GM21723 (cell line): ENCODE data around the gene CSPG4.
"Not testable (repeated sequence)": the region's sequence is repeated elsewhere in the genome, so short reads cannot be mapped to it uniquely, and the experiment has no call there.

Source experiments
- ATAC-seq: cut with Tn5 transposase; IDR thresholded peaks from one replicate; pipeline ENCODE4 v1.9.1; 2021; ENCODE audit warnings: mild to moderate bottlenecking, moderate library complexity; ENCODE audit not compliant: unreplicated experiment

The CSPG4 gene

DNA sequence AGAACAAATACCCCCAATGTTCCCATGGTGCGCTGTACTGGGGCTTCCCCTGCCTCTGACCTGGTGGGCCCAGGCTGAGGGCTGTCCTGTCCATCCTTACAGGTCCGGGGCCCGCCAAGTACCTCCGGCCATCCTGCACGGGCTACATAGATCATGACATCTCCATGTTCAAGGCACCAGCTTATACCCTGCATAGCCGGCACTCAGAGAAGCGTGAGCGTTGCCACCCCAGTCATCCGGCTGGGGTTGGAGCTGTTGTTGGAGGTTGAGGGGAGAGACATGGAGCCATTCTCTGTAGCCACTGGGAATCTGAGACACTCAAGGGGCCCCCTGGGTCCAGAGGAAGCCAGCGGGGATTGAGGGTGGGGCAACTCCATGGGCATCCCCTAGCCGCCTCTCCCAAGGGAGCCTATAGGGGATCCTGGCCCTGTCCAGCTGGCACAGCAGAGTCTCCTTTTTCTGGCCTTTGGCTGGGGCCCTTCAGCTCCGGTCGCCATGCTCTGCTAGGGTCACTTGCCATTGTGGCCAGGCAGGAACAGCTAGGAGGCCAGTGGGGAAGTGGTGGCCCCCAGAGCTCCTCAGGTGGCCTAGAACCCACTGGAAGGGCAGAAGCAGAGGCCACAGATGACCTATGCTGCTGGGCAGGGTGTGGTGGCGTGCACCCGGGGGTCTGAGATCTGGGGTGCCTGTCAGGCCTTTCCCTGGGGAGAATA, 12.5 kb upstream of the CSPG4 start:
- no peak for ATAC-seq

DNA sequence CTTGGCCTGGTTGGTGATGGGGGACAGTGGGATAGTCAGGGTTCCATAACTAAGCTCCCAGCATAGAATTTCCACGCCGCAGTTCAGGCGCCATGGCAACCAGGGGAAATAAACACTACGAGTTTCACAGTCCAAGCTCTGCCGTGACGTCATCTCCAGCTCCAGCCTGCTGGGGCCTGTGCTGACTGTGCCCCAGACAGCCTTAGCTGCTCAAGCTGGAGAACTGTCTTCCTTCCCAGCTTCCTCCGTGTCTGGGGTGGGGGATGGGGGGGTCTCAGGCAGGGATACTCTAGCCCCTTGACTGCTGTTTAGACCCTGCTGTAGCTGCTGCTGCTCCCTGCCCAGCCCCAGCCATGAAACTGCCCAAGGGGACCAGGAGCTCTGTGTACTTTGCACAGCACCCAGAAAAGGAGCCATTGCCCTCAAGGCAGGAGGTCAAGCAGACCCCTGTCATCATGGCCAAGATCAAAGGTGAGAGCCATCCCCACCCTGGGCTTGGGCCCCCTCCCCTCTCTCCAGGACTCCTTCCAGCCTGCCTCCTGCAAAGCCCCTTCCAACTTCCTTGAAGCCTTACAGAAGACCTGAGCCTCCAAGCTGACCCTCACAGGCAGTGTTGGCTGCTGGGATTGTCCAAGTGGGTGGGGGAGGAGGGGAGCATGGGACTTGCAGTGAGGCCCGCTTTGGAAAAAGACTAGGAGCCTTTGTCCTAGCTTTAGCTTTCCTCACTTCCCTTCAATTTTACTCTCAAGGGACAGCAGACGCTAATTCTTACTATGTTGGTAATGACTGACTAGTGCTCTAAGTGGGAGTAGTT, 11.4 kb upstream of the CSPG4 start:
- ATAC-seq, result no peak

DNA sequence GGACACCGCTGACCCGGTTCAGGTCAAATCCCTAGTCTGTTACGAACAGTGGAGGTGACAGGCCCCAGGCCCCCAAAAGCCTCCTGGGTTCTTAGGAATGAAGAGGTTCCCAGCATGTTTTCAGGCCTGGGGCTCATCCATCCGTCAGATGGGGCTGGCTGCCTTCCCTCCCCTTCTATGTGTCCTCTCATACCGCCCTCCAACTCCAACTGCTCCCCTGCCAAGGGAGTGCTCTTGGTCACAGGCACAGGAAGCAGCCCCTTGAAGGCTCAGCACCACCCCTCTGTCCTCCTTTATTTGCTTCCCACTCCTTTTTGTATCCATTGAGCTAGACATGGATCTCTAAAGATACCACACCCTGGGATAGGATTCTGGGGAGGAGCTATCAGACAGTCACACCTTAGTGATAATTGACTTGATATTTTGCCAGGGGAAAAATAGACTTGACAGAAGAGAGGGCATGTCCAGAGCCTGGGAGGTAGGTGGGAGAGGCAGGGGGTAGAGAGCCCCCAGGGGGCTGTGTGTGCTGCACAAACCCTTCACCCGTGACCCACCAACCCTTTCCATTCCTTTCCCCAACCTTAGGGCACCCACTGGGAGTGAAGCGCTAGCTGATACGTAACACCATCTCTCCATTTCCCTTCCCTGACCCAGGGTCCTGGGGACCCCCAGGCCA, 10.7 kb upstream of the CSPG4 start:
- ATAC-seq, result no peak

- no peak for ATAC-seq
These were observed 9.5 kb upstream of the CSPG4 start for GRCh38 chr15:75721923-75722870.

DNA sequence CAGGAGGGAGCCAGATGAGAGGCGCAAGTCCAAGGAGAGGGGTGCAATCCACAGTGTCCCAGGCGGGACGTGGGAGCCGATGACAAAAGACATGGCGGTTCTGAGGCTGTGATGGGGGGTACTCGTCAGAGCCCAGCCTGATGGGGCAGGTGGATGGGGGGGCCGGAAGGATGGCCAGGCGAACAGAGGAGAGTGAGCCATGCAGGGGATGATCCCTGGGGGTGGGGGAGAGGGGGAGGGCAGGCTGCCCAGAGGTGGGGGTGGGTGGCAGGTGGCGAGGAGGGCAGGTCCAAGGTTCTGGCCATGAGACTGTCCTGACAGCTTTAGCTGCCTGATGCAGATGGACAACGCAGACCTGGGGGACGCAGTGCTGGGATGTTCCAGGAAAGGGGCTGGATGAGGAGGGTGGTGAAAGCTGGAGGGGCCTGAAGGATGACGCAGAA, 8.9 kb upstream of the CSPG4 start:
- ATAC-seq, result no peak

DNA sequence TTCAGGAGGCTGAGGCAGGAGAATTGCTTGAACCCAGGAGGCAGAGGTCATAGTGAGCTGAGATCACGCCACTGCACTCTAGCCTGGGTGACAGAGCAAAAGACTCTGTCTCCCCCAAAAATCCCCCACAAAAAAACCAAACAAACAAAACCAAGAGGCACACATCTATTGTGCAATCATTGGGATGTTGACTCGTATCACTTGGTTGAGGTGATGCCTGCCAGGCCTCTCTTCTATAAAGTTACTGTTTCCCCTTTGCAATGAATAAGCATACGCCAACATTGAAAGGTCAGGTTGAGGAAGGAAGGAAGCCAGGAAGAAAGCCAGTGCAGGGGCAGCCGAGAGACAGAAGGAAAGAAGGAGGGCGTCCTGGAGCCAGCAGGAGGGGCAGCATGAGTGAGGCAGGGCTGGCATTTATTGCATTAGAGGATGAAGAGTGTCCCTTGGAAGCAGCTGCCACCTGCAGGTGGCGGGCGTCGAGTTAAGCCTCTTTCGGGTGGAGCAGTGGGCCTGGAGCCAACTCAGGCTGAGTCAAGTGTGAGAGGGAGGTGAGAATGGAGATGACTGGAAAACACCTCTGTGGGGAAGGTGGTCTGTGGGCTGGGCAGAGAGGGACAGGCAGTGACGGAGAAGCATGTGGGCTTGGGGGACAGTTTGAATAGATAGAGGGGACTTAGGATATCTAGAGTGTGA, 8.3 kb upstream of the CSPG4 start:
- no peak for ATAC-seq

GRCh38 chr15:75720297-75720696, 7.6 kb upstream of the CSPG4 start:
- ATAC-seq, result no peak

DNA sequence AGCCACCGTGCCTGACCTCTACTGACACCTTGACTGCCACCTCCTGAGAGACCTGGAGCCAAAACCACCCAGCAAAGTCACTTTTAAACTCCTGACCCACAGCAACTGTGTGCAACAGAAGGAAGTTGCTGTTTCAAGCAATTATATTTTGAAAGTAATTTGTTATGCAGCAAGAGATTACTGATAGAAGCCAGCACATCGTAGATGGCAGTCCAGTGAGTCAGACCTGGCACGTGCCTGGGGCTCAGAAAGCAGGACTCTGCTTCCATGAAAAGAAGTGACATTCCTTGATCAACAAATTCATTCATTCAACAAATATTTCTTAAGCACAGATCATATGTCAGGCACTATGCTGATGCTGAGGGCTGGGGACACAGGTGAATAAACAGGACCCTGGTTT, 5.7 kb upstream of the CSPG4 start:
- no peak for ATAC-seq

DNA sequence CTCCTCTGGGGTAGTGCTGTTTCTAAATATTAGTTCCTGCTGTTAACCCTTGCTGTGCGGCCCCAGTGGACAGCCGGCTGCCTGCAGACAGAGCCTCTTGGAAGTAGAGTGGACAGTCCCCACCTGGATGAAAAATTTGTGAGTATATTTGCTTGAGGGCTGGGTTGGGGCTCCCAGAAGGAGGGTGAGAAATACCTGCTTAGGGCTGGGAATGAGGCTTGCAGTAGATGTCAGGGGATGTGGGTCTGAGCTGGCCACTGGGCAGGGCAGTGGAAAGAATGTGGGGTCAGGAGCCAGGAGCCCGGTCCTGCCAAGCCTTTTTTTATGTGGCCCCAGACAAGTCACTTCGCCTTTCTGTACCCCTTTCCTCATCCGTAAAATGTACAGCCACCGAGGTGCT, 4.4 kb upstream of the CSPG4 start:
- not testable (repeated sequence) for ATAC-seq

- ATAC-seq, result not testable (repeated sequence)
These were observed 3.8 kb upstream of the CSPG4 start for GRCh38 chr15:75716249-75716950.

GRCh38 chr15:75715312-75715832, 2.7 kb upstream of the CSPG4 start:
- ATAC-seq, result not testable (repeated sequence)

GRCh38 chr15:75714195-75714594, 1.5 kb upstream of the CSPG4 start:
- no peak for ATAC-seq

DNA sequence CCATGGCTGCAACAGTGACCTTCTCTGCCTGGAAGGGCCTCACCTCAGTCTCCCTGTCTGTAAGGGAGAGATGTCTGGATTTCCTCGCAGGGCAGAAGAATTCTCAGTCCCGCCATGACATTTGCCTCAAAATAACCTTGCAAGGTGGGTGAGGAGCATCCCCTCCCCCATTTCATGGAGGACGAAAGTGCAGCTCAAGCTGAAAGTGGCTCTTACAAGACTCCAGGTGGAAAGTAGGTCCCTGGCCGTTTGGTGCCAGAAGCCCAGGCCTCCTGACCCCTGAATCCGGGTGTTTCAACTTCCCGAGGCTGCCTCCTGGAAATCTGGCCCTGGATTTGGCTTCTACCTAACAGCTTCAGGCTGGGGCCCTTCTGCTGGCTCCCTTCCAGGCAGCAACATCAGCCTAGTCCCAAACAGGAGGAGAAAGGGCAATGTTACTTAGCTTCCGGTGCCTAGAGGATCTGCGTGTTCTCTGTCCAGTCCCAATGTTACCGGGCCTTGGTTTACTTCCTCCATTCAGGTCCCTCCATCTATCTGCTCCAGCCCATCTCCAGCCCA, 769 bp upstream of the CSPG4 start:
- no peak for ATAC-seq

DNA sequence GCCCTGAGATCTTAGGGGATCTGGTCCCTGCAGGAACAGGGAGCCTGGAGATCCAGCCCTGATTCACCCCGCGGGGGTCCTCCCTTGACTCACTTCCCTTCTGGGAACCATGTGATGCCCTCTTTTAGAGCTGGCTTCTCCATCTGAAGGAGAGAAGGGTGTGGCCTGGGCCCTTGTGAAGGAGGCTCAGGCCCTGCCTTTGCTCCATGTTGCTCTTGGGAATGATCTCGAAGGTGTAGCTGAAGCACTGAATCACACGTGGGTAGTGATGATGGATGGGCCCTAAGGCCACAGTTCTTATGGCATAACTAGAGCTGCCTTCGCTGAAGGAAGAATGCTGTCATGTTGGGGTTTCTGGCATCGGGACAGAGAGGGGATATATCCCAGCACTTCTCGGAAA, 1.2 kb downstream of the CSPG4 start:
- ATAC-seq, result not testable (repeated sequence)

- ATAC-seq, result not testable (repeated sequence)
These were observed 1.8 kb downstream of the CSPG4 start for GRCh38 chr15:75710874-75711273.

DNA sequence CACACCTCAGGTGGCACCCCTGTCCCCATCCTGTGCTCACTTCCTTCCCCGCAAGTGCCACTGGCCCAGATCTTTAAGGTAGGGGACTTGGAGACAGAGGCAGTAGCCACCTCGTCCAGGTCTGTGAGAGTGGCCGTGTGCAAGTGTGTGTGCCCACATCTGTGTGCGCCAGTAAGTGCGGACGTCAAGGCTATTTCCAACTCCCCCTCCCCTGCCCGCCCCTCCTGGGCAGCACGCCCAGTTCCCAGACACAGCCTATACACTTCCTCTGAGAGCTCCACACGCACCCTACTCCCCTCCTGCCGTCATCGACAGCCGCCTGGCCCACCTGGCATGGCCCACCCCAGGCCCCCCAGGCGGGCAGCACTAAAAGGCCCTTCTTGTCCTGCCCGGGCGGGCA, 3.2 kb downstream of the CSPG4 start:
- ATAC-seq, result not testable (repeated sequence)

DNA sequence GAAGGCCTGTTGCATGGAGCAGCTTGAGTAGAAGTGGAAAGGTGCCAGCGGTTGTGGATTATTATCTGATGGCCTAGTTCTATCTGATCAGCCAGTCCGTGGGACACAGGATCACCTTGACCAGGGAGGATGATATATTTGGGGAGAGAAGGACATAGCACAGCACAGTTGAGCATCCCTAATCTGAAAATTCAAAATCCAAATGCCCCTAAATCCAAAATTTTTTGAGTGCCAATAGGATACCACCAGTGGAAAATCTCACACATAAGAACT, 6.0 kb downstream of the CSPG4 start:
- ATAC-seq, result no peak

DNA sequence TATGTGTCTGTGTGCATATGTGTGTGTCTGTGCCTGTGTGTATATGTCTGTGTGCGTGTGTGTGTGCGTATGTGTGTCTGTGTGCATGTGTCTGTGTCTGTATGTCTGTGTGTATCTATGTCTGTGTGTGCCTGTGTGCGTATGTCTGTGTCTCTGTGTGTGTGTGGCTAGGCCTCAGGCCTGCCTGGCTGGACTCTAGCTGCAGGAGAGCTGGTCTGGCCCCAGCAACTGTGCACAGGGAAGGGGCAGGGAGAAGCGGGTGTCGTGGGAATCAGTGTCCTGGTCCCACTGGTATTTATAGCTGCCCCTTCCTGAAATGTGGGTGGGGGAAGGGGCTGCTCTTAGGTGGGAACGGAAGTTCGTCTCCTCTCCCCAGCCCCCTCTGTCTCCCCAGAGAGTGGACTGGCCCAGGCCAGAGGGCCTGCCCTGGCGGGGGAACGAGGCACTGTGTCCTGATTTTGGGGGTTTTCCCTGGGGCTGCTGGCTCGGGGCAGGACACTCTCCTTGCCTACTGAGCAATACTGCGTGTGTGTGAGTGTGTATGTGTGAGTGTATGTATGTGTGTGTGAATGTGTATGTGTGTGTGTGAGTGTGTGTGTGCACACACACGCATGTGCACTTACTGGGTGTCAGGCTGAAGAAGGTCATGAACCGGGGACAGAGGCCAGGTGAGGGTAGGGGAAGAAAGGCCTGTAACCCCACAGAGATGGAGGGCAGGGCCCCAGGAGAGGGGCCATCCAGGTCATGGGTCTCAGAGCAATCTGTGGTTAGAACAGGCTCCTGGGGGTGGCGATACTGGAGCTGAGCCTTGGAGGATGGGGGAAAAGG, 6.6 kb downstream of the CSPG4 start:
- no peak for ATAC-seq
